ENCODE results near the gene PTPRM. TPM values are rescaled to one million over a fixed set of nuclear protein-coding genes. Genes with fewer than 3 reads are reported as not detected.

Gene PTPRM
- total and polyA plus RNA-seq, 2 of the 4 experiments (the other 2 are of a cell fraction) = 28.3 to 51.2 TPM

- no peak overlapping the region for H2AFZ ChIP-seq (replicated peaks; ENCODE audit: low read length, poor library complexity)
- no peak overlapping the region for H4K91ac ChIP-seq (ENCODE audit: insufficient read depth, low read depth, low read length)
- H3K4me3 ChIP-seq (ENCODE audit: insufficient read depth, low read depth, low read length) = no peak overlapping the region
- intact Hi-C loops (cut with micrococcal nuclease) (no loop called here), dilution Hi-C loops (cut with HindIII; ENCODE audit: low sequenced_read_pairs, unreplicated experiment) (no loop called here), in situ Hi-C loops (cut with MboI; ENCODE audit: low sequenced_read_pairs) (no loop called here)
- H2BK20ac ChIP-seq (ENCODE audit: low read depth, low read length) = no peak overlapping the region
- no peak overlapping the region for H2AK5ac ChIP-seq (ENCODE audit: low read depth, low read length)
- H2BK120ac ChIP-seq (ENCODE audit: low read depth, low read length) = no peak overlapping the region
- H4K20me1 ChIP-seq (ENCODE audit: insufficient read depth, low read length) = no peaks in the 10 kb centered on the region
- no peak overlapping the region for H2AK9ac ChIP-seq (replicated peaks; ENCODE audit: low read depth, low read length, poor library complexity)
- DNase-seq (no peak), ATAC-seq (ENCODE audit: low read depth) (no peak)
- no peak overlapping the region for H3K27ac ChIP-seq (ENCODE audit: insufficient read depth, low read length)
- BruUV-seq (replicated peaks) = no TSS peak
- H3K4ac ChIP-seq (ENCODE audit: low read depth, low read length) = no peak overlapping the region
- no peak overlapping the region; a peak in 1 of 4 replicates for H4K8ac ChIP-seq (ENCODE audit: low read depth in 2 of 2, low read length in 2 of 2)
- no peak overlapping the region for H3K18ac ChIP-seq (ENCODE audit: low read depth, low read length)
- no peak overlapping the region for H3K14ac ChIP-seq (replicated peaks; ENCODE audit: low read depth, low read length)
- no peak overlapping the region for H3K9ac ChIP-seq (ENCODE audit: low read depth, low read length)
- no peak overlapping the region for H4K5ac ChIP-seq (ENCODE audit: low read depth, low read length)
- ChIA-PET POLR2A (ENCODE audit: unreplicated experiment) (no interaction called here), CTCF (interaction anchor here (1.0 kb wide), 1 partner anchor 164 kb away, joined by 3 read pairs; the partner anchor contains the start of gene PTPRM)
- no peaks in the 10 kb centered on the region for H3K36me3 ChIP-seq (ENCODE audit: control insufficient read depth, insufficient read depth, low read length)
- peaks cover 0 to 18% of the 10 kb centered on the region in 2 experiments; a peak in 3 of 4 replicates for H3K79me1 ChIP-seq (ENCODE audit: low read depth in 1 of 2, low read length in 2 of 2)
- peaks cover 1% of the 10 kb centered on the region; the same call in 1 of the 2 replicates for H3K4me1 ChIP-seq (ENCODE audit: control insufficient read depth, insufficient read depth, low read length)
- no CpG with 5 or more reads among the region's 4 CpGs for WGBS, 2 experiments (ENCODE audit: extremely low coverage in 2 of 2, insufficient read length in 1 of 2)
- H3K23ac ChIP-seq (ENCODE audit: low read depth, low read length) = no peak overlapping the region
- no peak overlapping the region for H2BK15ac ChIP-seq (ENCODE audit: low read depth, low read length)
- no peaks in the 10 kb centered on the region for H3K27me3 ChIP-seq (ENCODE audit: control insufficient read depth, insufficient read depth, low read length)
- H3K9me3 ChIP-seq (ENCODE audit: control insufficient read depth, insufficient read depth, low read length) = no peaks in the 10 kb centered on the region; the same call in 1 of the 2 replicates
- H2BK5ac ChIP-seq (ENCODE audit: low read depth, low read length, poor library complexity, severe bottlenecking) = no peak overlapping the region
- H3K4me2 ChIP-seq (ENCODE audit: low read depth, low read length) = no peak overlapping the region
- H3K9me1 ChIP-seq (ENCODE audit: insufficient read depth, low read length) = no peaks in the 10 kb centered on the region
- H3K56ac ChIP-seq (ENCODE audit: extremely low read depth, insufficient read depth, low read length) = no peak overlapping the region
- TF ChIP-seq BHLHE40 (IDR thresholded peaks at IDR 0.05; ENCODE audit: low read depth, low read length) (no peak), RAD21 (IDR thresholded peaks at IDR 0.05; ENCODE audit: low read length) (no peak), MAZ (IDR thresholded peaks at IDR 0.05; ENCODE audit: borderline replicate concordance, low read depth, low read length) (no peak)
Observed at GRCh38 chr18:7730682-7731081, 163.6 kb downstream of the PTPRM start.
